Heart right ventricle (tissue), 16 donors: ENCODE measurements around the gene ZBTB22. TPM values are rescaled to one million over a fixed set of nuclear protein-coding genes. Genes with fewer than 3 reads are reported as not detected.

Experiments
- ATAC-seq, 8 donors: fragments of 200-7000 bp; cut with Tn5 transposase; one replicate each; pipeline ENCODE4 v1.9.1; 2020; ENCODE audit warnings: mild to moderate bottlenecking in 8 of 8, moderate library complexity in 8 of 8, moderate number of reproducible peaks in 1 of 8
- DNase-seq, 2 donors: peaks; one replicate each; pipeline ENCODE4 v3.0.0-alpha.2; 2020
- H3K27ac ChIP-seq, 10 donors: fragments of 200-600 bp; sonication (generic) in 2 of 10; one replicate each; pipeline versions ENCODE4 v1.5.0 to v1.8.0; 2020 to 2022; ENCODE audit warnings: mild to moderate bottlenecking in 3 of 10
- H3K27me3 ChIP-seq, 7 donors: fragments of 200-600 bp; one replicate each; pipeline ENCODE4 v1.8.0; 2021 to 2022; ENCODE audit warnings: mild to moderate bottlenecking in 2 of 7
- H3K36me3 ChIP-seq, 9 donors: fragments of 200-600 bp; sonication (generic) in 1 of 9; one replicate each; pipeline versions ENCODE4 v1.5.0 to v1.8.0; 2020 to 2022; ENCODE audit warnings: mild to moderate bottlenecking in 2 of 9
- H3K4me1 ChIP-seq, 9 donors: fragments of 200-600 bp; sonication (generic) in 1 of 9; one replicate each; pipeline versions ENCODE4 v1.5.0 to v1.8.0; 2020 to 2022; ENCODE audit warnings: mild to moderate bottlenecking in 4 of 9
- H3K4me3 ChIP-seq, 10 donors: fragments of 200-600 bp; sonication (generic) in 2 of 10; one replicate each; pipeline versions ENCODE4 v1.5.0 to v1.8.0; 2020 to 2022; ENCODE audit warnings: mild to moderate bottlenecking in 7 of 10, moderate library complexity in 2 of 10
- H3K9me3 ChIP-seq, 11 donors: fragments of 200-600 bp in 10 of 11; sonication (generic) in 2 of 11; one replicate each; pipeline versions ENCODE4 v1.5.0 to v1.8.0; 2013 to 2022; ENCODE audit warnings: mild to moderate bottlenecking in 2 of 11, control low read depth in 1 of 11, moderate library complexity in 1 of 11
- WGBS, 2 donors: extraction: QIAGEN DNeasy Blood & Tissue Kit; methylation state at CpG; one replicate each; pipeline ENCODE4 v1.1.7; 2013; ENCODE audit warnings: inconsistent platforms in 1 of 2; 5-methylcytosine and 5-hydroxymethylcytosine counted together
- intact Hi-C, 10 donors: fragments of 100-400 bp; cut with DNase I; formaldehyde crosslinking; loops; one replicate each; pipeline versions ENCODE4 v1.11.1 to v1.14.2; 2022
- polyA plus RNA-seq, 2 donors: library from polyadenylated mRNA; stranded (reverse); fragments of 200-250 nt; gene quantifications; one replicate each; pipeline ENCODE4 v1.2.3, GENCODE V29; 2013
- total RNA-seq, 10 donors: library from RNA; stranded (reverse); fragmentation: NEBNext Ultra II Directional in 3 of 10; extraction: Animal tissue kit (Norgen Biotek cat#: 25700) in 3 of 10; gene quantifications; one replicate each; pipeline versions ENCODE4 v1.2.1 to v1.2.4, GENCODE V29; 2021 to 2023
- TF ChIP-seq, protein P1 (sequence below), 9 donors: fragments of 200-600 bp; sonication (generic) in 2 of 9; IDR thresholded peaks; one replicate each; pipeline versions ENCODE4 v1.5.0 to v1.8.0; 2021 to 2022; ENCODE audit warnings: antibody characterized with exemption in 9 of 9, mild to moderate bottlenecking in 5 of 9, moderate library complexity in 1 of 9
- donor health status: Arrhythmogenic right ventricular cardiomyopathy.
- donor health status: ischemic (EF 13 %, LVEDD 7.1; RV severe dilation, severe dysfunction).
- donor health status: healthy with polysubstance abuse.
- donor health status: DM: no; HTN: yes; CAD: no.
- donor health status: DM: no; HTN: no; CAD: no.
- donor health status: ischemic (EF 25% LVEDD 6.9; RV normal size, moderate dysfunction).
- donor health status: ischemic (EF 25% LVEDD 5.7; RV mildly dilated, moderate dysfunction).
- donor health status: healthy.
- donor health status: DM: yes; HTN: yes; CAD: no.
- donor health status: Ischemic cardiomyopathy.
- donor health status: ischemic (EF 35%, LVEDD 5.7; RV mildly dilated, moderate dysfunction).
- donor health status: nonischemic (EF 11% LVEDD 7.7; RV severe dilation, severe dysfunction).
- donor health status: DM: yes; HTN: yes; CAD: no.
- donor health status: PGD.
- donor health status: ischemic (EF 29% LVEDD 5.4; RV normal size, mild dysfunction).
- donor health status: nonischemic (EF 23%, LVEDD 6.1; RV moderate dilation, normal function).

ZBTB22 gene
- total and polyA plus RNA-seq, 12 donors: 4.7 to 19.8 (median 13.9) TPM

DNA sequence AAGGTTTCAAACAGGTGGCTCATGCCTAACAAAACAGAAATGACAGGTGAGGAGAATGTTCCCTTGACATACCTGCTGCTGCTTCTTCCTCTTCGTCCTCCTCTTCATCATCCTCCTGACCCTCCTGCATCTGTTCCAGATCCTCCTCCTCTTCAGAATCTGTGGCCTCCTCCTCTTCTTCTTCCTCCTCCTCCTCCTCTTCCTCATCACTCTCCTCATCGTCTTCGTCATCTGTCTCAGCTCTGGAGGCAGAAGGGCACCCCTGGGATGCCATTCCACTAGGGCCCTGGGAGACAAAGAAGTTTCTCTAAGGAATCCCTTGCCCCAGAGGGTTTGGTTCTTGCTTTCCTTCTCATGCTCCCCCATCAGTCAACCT lies 2.4 kb upstream of the ZBTB22 start:
- Histone ChIP-seq H3K27ac (peak overlapping the region in 8 of 10 donors; percentile 11 to 93 (median 41)), H3K9me3 (no peaks in the 10 kb centered on the region), H3K27me3 (no peaks in the 10 kb centered on the region), H3K36me3 (peaks cover 0 to 41% (median 17%) of the 10 kb centered on the region in 9 donors), H3K4me3 (no peak overlapping the region), H3K4me1 (peaks cover 15 to 74% (median 63%) of the 10 kb centered on the region in 9 donors)
- TF ChIP-seq, protein P1, sequence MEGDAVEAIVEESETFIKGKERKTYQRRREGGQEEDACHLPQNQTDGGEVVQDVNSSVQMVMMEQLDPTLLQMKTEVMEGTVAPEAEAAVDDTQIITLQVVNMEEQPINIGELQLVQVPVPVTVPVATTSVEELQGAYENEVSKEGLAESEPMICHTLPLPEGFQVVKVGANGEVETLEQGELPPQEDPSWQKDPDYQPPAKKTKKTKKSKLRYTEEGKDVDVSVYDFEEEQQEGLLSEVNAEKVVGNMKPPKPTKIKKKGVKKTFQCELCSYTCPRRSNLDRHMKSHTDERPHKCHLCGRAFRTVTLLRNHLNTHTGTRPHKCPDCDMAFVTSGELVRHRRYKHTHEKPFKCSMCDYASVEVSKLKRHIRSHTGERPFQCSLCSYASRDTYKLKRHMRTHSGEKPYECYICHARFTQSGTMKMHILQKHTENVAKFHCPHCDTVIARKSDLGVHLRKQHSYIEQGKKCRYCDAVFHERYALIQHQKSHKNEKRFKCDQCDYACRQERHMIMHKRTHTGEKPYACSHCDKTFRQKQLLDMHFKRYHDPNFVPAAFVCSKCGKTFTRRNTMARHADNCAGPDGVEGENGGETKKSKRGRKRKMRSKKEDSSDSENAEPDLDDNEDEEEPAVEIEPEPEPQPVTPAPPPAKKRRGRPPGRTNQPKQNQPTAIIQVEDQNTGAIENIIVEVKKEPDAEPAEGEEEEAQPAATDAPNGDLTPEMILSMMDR (IDR thresholded peaks at IDR 0.05): no peak
- ATAC-seq (no peak), DNase-seq (no peak)
- intact Hi-C loops: loop anchor here in 2 of 10 donors (10.0 kb wide), 1 partner anchor 95 kb away; the partner anchor contains the start of genes CUTA (in 2 of the 2) and PHF1 (in 2 of the 2)
- WGBS, 2 donors: 90 to 94% methylated on average over 3 of the region's 3 CpGs

DNA sequence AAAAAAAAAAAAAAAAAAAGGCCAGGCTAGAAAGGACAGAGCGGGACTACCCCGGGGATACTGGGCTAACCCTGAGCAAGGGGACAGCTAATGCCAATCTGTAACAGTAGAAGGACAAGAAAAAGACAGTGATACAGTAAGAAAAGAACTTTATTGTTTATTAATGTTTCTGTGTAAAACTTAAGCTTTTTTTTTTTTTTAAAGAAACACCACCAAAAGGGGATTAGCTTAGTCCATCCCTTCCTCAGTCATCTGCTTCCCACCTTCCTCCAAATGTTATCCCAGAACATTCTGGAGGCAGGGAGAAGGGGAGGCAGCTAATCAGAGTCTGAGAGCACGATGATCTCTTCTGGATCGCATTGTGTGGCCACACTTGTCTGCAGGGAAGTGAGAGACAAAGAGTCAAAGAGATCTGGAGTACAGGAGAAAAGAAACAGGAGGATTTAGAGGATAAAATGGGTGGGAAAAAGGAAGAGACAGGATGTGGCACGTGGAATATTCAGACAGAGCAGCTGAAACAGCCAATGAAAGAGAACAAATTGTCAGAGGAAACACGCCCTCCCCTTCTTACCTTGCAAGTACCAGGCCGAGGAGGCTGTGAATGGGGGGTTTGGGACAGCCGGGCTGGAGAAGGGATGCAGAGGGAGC lies 1.0 kb upstream of the ZBTB22 start:
- intact Hi-C loops: loop anchor here in 2 of 10 donors (10.0 kb wide), 1 partner anchor 96 kb away; the partner anchor contains the start of genes CUTA (in 2 of the 2) and PHF1 (in 2 of the 2)
- DNase-seq (no peak), ATAC-seq (no peak)
- TF ChIP-seq, protein P1 (IDR thresholded peaks at IDR 0.05): no peak
- H3K36me3 ChIP-seq: peaks cover 0 to 41% (median 17%) of the 10 kb centered on the region in 9 donors
- no peaks in the 10 kb centered on the region for H3K9me3 ChIP-seq
- H3K4me3 ChIP-seq: peak overlapping the region; percentile 5 to 73 (median 60)
- WGBS, 2 donors: 68 to 74% methylated on average over 8 of the region's 8 CpGs
- H3K27me3 ChIP-seq: no peaks in the 10 kb centered on the region
- peaks cover 14 to 72% (median 62%) of the 10 kb centered on the region in 9 donors for H3K4me1 ChIP-seq
- H3K27ac ChIP-seq: peak overlapping the region in 9 of 10 donors; percentile 75 to 93 (median 86)

DNA sequence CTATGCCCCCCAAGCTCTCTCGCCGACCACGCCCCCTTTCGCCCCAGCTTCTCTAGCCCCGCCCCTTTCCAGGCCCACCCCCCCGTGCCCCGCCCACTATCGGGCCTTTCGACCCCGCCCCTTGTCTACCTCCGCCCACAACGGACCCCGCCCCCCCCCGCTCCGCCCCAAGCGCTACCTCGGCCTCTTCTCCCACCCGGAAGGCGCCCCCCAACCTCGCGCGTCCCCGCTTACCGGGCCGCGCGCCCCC lies 200 bp downstream of the ZBTB22 start:
- TF ChIP-seq, protein P1 (IDR thresholded peaks at IDR 0.05): no peak
- intact Hi-C loops: loop anchor here in 5 of 10 donors (2.0 to 10.0 kb wide), 3 partner anchors 19 to 97 kb away; partner anchors contain the start of genes CUTA (in 2 of the 5), PHF1 (in 2 of the 5), RGL2 (in 2 of the 5) and RPS18 (in 1 of the 5)
- WGBS, 2 donors: 0 to 1% methylated on average over 10 to 22 of the region's 27 CpGs
- ATAC-seq: peak in 7 of 8 donors; percentile 0 to 4 (median 0)
- Histone ChIP-seq H3K36me3 (peaks cover 0 to 41% (median 17%) of the 10 kb centered on the region in 9 donors), H3K9me3 (no peaks in the 10 kb centered on the region), H3K27me3 (no peaks in the 10 kb centered on the region), H3K4me1 (peaks cover 17 to 74% (median 68%) of the 10 kb centered on the region in 9 donors), H3K4me3 (peak overlapping the region; percentile 5 to 73 (median 60)), H3K27ac (peak overlapping the region in 9 of 10 donors; percentile 75 to 93 (median 86))
- peak in 1 of 2 donors; percentile 58 for DNase-seq

DNA sequence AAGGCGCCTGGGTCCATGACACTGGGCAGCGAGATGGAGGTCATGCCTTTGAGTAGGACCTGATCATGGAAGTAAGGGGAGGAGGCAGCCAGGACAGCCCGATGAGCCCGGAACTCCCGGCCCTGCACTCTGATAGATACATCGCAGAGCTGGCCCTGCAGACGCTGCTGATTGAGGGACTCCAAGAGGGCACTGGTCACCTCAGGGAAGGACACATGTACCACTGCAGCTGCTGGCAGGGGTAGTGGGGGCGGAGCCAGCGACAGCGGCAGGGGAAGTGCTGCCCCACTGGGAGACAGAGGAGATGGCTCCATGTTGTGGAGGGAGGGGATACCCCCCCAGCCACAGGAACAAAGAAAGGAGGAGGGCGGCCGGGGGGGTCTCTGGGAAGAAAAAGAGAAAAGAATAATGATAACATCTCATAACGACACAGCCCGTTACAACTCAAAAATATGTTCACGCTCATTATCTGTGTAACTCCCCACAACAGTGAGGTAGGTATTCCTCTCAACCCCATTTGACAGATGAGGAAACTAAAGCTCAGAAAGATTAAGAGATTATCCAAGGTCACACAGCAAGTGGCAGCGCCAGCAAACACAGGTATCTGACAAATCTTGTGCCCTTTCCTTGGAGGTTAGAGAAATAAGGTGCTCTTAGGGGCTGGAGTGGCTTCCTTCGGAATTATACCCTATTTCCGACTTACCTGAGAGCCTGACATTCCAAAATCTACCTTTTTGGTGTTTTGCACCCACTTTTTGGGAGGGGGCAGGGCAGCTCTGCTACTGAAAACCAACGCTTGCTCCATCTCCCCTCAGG lies 733 bp downstream of the ZBTB22 start:
- H3K4me1 ChIP-seq: peaks cover 17 to 75% (median 68%) of the 10 kb centered on the region in 9 donors
- ATAC-seq (peak in 1 of 8 donors; percentile 4), DNase-seq (peak in 1 of 2 donors; percentile 57)
- intact Hi-C loops: loop anchor here in 5 of 10 donors (2.0 to 10.0 kb wide), 3 partner anchors 18 to 98 kb away; partner anchors contain the start of genes CUTA (in 2 of the 5), PHF1 (in 2 of the 5), RGL2 (in 2 of the 5) and RPS18 (in 1 of the 5)
- H3K36me3 ChIP-seq: peaks cover 0 to 43% (median 17%) of the 10 kb centered on the region in 9 donors
- TF ChIP-seq, protein P1 (IDR thresholded peaks at IDR 0.05): no peak
- H3K27ac ChIP-seq: peak overlapping the region in 9 of 10 donors; percentile 75 to 93 (median 86)
- no peaks in the 10 kb centered on the region for H3K27me3 ChIP-seq
- peak overlapping the region in 9 of 10 donors; percentile 37 to 73 (median 63) for H3K4me3 ChIP-seq
- H3K9me3 ChIP-seq: no peaks in the 10 kb centered on the region
- WGBS, 2 donors: 68 to 72% methylated on average over 19 of the region's 19 CpGs
